ENCODE results near the gene OLA1.

DNA sequence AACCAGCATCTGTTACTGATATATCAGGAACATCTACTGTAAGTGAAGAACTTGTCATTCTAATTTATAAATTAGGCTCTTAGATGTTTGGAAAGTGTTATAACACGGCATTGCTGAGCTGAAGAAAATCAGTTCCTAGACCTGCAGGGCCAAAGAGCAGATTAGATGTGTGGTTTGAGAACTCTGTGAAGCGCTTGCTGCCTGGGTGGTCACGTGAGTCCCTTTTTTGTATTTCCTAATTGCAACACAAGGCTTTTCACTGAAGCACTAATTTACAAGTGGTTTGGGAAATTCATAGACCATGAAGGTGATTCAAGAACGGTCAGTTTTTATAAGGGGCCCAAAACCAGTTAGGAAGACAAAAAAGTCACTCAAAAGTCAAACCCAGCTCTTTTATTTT lies 176.3 kb downstream of the OLA1 start:
- TF ChIP-seq, protein P1, sequence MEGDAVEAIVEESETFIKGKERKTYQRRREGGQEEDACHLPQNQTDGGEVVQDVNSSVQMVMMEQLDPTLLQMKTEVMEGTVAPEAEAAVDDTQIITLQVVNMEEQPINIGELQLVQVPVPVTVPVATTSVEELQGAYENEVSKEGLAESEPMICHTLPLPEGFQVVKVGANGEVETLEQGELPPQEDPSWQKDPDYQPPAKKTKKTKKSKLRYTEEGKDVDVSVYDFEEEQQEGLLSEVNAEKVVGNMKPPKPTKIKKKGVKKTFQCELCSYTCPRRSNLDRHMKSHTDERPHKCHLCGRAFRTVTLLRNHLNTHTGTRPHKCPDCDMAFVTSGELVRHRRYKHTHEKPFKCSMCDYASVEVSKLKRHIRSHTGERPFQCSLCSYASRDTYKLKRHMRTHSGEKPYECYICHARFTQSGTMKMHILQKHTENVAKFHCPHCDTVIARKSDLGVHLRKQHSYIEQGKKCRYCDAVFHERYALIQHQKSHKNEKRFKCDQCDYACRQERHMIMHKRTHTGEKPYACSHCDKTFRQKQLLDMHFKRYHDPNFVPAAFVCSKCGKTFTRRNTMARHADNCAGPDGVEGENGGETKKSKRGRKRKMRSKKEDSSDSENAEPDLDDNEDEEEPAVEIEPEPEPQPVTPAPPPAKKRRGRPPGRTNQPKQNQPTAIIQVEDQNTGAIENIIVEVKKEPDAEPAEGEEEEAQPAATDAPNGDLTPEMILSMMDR (IDR thresholded peaks at IDR 0.05) = no peak
- TF ChIP-seq, protein P2, sequence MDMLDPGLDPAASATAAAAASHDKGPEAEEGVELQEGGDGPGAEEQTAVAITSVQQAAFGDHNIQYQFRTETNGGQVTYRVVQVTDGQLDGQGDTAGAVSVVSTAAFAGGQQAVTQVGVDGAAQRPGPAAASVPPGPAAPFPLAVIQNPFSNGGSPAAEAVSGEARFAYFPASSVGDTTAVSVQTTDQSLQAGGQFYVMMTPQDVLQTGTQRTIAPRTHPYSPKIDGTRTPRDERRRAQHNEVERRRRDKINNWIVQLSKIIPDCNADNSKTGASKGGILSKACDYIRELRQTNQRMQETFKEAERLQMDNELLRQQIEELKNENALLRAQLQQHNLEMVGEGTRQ (IDR thresholded peaks at IDR 0.05; ENCODE audit: borderline replicate concordance, low read depth, low read length) = no peak
- TF ChIP-seq RCOR1 (IDR thresholded peaks at IDR 0.05; ENCODE audit: low read length) = no peak
- TF ChIP-seq, protein P3, sequence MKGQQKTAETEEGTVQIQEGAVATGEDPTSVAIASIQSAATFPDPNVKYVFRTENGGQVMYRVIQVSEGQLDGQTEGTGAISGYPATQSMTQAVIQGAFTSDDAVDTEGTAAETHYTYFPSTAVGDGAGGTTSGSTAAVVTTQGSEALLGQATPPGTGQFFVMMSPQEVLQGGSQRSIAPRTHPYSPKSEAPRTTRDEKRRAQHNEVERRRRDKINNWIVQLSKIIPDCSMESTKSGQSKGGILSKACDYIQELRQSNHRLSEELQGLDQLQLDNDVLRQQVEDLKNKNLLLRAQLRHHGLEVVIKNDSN (IDR thresholded peaks at IDR 0.05; ENCODE audit: borderline replicate concordance, low read depth) = no peak
- no peak for TF ChIP-seq FOXM1 (IDR thresholded peaks at IDR 0.05; ENCODE audit: low read depth)
- TF ChIP-seq RXRA (IDR thresholded peaks at IDR 0.05; ENCODE audit: borderline replicate concordance, low read depth) = no peak
- TF ChIP-seq RFX5 (IDR thresholded peaks at IDR 0.05; ENCODE audit: low read length) = no peak
- no peak for TF ChIP-seq NFIC (IDR thresholded peaks at IDR 0.05; ENCODE audit: borderline replicate concordance)
- TF ChIP-seq, protein P4, sequence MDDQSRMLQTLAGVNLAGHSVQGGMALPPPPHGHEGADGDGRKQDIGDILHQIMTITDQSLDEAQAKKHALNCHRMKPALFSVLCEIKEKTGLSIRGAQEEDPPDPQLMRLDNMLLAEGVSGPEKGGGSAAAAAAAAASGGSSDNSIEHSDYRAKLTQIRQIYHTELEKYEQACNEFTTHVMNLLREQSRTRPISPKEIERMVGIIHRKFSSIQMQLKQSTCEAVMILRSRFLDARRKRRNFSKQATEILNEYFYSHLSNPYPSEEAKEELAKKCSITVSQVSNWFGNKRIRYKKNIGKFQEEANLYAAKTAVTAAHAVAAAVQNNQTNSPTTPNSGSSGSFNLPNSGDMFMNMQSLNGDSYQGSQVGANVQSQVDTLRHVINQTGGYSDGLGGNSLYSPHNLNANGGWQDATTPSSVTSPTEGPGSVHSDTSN (IDR thresholded peaks at IDR 0.05) = no peak
- no peak for TF ChIP-seq TAF1 (IDR thresholded peaks at IDR 0.05; ENCODE audit: borderline replicate concordance, low read depth, low read length)
- TF ChIP-seq YY1 (IDR thresholded peaks at IDR 0.05; ENCODE audit: low read depth) = no peak
- no peak for TF ChIP-seq EP300 (IDR thresholded peaks at IDR 0.05; ENCODE audit: borderline replicate concordance in 1 of 2, low read depth in 1 of 2, low read length in 1 of 2)
- no peak for TF ChIP-seq POLR2AphosphoS5 (IDR thresholded peaks at IDR 0.05; ENCODE audit: low read depth, low read length)
